LNCaP clone FGC (cell line): ENCODE data around the gene INPP5A.

ENCODE experiments used
- DNase-seq: peaks from one replicate; pipeline ENCODE4 v3.0.0-alpha.2; 2011; ENCODE audit warnings: low read depth
- H3K4me3 ChIP-seq: 2 replicates; pipeline ENCODE4 v1.5.1; 2011; ENCODE audit warnings: mild to moderate bottlenecking, low read depth, low read length, control low read depth
- TF ChIP-seq, protein P1 (sequence below): IDR thresholded peaks from 2 replicates; pipeline ENCODE4 v1.5.1; 2012; ENCODE audit warnings: mild to moderate bottlenecking; ENCODE audit not compliant: control insufficient read depth, insufficient read depth; ENCODE audit errors: extremely low read depth

INPP5A gene

DNA sequence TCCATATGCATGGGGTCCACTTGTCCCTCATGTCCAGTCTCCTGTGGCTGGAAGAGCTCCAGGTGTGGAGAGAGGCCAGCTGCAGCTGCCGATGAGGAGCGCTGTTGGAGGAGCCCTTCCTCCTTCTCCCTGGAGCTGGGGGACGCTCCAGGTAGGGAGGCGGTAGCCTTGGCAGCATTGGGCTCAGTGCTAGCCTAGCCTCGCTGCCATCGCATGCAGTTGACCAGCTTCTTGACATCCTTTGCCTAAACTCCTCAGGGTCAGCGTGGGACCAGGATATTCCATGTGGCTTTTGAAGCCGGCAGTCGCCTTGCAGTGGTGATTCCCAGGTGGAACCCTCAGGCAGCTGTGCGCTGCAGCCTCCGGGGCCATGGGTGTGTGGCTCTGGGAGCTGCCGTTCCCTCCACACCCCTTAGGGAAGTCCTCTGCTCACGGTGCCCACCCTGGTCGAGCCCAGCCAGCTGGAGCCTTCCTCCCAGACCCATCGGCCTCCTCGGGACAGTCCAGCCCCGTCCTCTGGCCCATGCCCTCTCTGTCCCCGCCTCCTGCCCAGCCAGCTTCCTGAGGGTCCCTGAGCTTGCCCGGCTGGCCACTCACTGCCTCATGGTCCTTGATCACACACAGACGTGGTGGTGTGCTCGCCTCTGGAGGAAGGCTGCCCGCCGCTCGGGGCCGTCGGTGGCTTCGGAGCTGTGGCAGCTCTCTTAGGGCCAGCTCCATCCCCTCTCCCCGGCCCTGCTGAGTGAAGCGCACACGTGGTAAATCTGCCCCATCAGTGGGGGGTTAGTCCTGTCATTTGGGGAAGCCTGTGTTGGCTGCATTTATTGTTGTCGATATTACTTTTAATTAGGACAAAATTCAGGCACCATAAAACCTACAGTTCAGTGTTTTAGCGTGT is 21.2 kb downstream of the INPP5A start:
- no peak for DNase-seq
- no peak overlapping the region for H3K4me3 ChIP-seq
- TF ChIP-seq, protein P1, sequence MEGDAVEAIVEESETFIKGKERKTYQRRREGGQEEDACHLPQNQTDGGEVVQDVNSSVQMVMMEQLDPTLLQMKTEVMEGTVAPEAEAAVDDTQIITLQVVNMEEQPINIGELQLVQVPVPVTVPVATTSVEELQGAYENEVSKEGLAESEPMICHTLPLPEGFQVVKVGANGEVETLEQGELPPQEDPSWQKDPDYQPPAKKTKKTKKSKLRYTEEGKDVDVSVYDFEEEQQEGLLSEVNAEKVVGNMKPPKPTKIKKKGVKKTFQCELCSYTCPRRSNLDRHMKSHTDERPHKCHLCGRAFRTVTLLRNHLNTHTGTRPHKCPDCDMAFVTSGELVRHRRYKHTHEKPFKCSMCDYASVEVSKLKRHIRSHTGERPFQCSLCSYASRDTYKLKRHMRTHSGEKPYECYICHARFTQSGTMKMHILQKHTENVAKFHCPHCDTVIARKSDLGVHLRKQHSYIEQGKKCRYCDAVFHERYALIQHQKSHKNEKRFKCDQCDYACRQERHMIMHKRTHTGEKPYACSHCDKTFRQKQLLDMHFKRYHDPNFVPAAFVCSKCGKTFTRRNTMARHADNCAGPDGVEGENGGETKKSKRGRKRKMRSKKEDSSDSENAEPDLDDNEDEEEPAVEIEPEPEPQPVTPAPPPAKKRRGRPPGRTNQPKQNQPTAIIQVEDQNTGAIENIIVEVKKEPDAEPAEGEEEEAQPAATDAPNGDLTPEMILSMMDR, result no peak

DNA sequence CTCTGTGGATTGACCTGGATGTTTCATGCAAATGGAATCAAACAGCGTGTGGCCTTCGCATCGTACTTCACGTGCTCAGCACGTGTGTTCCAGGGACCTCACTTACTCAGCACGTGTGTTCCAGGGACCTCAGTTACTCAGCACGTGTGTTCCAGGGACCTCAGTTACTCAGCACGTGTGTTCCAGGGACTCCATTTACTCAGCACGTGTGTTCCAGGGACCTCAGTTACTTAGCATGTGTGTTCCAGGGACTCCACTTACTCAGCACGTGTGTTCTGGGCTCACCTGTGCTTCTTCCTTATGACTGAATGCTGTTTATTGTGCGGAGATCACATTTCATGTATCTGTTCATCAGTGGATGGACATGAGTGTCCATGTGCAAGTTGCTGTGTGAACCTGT is 22.0 kb downstream of the INPP5A start:
- DNase-seq, result no peak
- H3K4me3 ChIP-seq, result no peak overlapping the region
- TF ChIP-seq, protein P1, result no peak

DNA sequence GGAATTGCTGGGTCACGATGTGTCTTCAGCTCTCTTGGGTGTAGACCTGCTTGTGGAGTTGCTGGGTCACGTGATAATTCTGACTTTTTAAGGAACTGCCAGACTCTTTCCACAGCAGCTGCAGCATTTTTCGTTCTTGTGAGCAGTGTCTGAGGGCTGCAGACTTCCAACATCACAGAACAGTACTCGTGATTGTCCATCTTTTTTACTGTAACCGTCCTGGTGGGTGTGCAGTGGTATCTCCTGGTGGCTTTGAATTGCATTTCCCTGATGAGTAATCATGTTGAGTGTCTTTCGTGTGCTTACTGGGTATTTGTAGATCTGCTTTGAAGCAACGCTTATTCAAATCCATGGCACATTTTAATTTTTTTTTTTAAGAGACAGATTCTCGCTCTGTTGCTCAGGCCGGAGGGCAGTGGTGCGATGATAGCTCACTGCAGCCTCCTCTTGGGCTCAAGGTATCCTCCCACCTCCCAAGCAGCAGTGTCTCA is 22.7 kb downstream of the INPP5A start:
- no peak for DNase-seq
- TF ChIP-seq, protein P1, result no peak
- H3K4me3 ChIP-seq, result no peak overlapping the region

DNA sequence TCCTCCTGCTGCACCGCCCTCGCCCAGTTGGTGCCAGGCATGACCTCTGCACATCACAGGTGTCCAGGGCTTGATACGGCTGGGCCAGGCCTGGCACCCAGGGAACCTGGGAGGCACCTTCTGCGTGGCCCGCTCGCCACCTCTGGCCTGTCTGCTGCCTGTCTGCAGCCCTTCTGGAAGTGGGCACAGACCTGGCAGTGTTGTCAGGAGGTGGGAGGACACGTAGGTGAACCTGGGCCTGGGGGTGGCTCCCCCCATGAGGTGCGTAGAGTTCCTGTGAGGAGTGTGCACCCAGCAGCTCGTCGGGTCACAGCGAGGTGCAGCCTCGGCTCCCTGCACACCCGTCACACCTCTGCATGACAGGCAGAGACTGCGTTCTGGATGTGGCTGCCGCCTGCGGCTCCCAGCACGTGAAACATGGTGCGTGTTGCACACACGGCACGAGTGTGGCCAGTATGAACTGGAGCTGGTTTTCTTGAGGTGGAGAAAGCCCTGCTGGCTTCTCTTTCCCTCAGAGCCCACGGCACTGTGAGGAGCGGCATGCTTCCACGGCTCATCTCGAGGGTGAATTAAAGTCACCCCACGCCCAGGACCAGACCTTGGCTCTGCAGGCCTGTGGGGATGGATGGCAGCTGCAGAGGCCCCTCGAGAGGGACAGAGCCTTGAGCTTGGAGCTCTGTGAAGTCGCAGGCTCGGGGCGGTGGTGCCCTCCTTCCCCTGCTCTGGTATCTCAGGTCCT is 24.8 kb downstream of the INPP5A start:
- DNase-seq, result no peak
- TF ChIP-seq, protein P1, result no peak
- no peak overlapping the region for H3K4me3 ChIP-seq

DNA sequence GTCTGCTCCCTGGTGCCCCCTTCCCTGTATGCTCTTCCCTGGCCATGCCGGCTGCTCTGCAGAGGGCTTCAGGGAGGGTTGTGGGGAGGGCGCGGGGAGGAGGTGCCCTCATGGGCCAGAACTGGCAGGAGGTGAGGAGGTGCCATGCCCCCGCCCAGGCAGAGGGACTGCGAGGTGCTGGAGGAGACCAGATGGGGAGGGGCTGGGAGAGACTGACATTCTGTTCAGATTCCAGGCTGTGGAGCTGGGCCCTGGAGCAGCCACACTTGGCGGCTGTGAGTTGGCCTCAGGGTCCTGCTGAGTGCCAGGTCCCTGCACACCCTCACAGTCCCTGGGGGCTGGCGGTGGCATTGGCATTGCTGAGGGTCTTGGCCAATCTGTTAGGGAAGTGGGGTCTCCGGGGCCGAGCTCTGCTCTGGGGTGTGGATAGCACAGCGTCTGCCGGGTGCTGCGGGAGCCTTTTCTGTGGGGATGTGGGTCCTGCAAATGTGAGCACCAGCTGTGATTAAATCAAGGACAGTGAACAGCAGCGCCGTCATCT is 25.4 kb downstream of the INPP5A start:
- TF ChIP-seq, protein P1, result no peak
- no peak for DNase-seq

DNA sequence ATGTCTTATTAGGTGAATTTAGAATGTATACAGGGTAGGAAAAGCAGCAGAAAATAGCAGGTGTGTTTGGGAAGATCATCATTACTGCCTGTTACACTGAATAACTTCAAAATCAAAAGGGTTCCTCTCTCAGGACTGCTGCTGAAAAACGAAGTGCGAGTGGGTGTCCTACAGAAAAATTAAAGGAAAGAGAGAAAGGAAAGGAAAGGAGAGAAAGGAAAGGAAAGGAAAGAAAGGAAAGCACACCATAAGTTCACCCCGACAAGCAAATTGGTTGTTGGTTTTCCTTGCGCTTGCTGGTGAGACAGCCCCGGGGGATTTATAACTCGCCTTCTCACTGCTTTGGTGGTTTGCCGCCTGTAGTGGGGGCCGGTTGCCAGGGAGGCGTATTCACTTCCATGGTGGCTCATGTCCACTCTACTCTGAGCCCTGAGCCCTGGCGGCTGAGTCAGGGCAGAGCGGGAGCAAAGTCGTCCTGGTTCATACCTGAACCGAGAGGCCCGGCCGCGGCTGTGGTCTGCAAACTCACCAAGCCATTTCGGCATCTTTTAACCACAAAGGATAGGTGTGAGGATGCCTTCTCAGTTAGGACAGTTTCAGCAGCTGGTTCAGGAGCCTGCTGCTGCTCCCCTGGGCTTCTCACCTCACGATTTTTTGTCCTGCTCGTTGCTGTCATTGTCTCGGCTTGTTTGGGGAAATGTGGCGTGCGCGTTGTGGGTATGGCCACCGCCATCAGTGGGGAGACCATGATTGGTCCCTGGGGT is 26.1 kb downstream of the INPP5A start:
- no peak for DNase-seq
- TF ChIP-seq, protein P1, result no peak
- H3K4me3 ChIP-seq, result no peak overlapping the region

More for the DNA sequence above, 25.4 kb downstream of the INPP5A start:
- no peak overlapping the region for H3K4me3 ChIP-seq
